Neural cell (in vitro differentiated cells): ENCODE data around the gene KLF5. TPM values are rescaled to one million over a fixed set of nuclear protein-coding genes. Genes with fewer than 3 reads are reported as not detected.

Source experiments
- H2AFZ ChIP-seq: fragments of 200-600, 300-800 bp; sonication (generic), shearing (Covaris generic); 2 replicates; pipeline ENCODE4 v1.6.0; 2014; ENCODE audit warnings: low read depth, mild to moderate bottlenecking, antibody characterized with exemption, low read length, moderate library complexity
- H3F3A ChIP-seq: fragments of 200-600 bp; shearing (Covaris generic); 2 replicates; pipeline ENCODE4 v1.6.1; 2016; ENCODE audit warnings: mild to moderate bottlenecking, moderate library complexity, mixed read lengths, antibody characterized with exemption, low read length; ENCODE audit not compliant: insufficient read depth, poor library complexity, severe bottlenecking
- H3K27ac ChIP-seq: fragments of 200-600, 300-800 bp; sonication (generic), shearing (Covaris generic); 2 replicates; pipeline ENCODE4 v1.5.1; 2014; ENCODE audit warnings: mild to moderate bottlenecking, low read length, moderate library complexity
- H3K27me3 ChIP-seq: fragments of 300-800, 200-600 bp; sonication (generic), shearing (Covaris generic); 2 replicates; pipeline ENCODE4 v1.6.0; 2014; ENCODE audit warnings: mild to moderate bottlenecking, low read depth, low read length, moderate library complexity; ENCODE audit not compliant: insufficient read depth
- H3K36me3 ChIP-seq: fragments of 300-800, 200-600 bp; sonication (generic), shearing (Covaris generic); 2 replicates; pipeline ENCODE4 v1.5.1; 2014; ENCODE audit warnings: mild to moderate bottlenecking, antibody characterized with exemption, low read length, moderate library complexity; ENCODE audit not compliant: insufficient read depth
- H3K4me2 ChIP-seq: fragments of 300-800, 200-600 bp; sonication (generic), shearing (Covaris generic); 2 replicates; pipeline ENCODE4 v1.6.0; 2014; ENCODE audit warnings: mild to moderate bottlenecking, low read length
- H3K4me3 ChIP-seq: fragments of 300-800, 200-600 bp; sonication (generic), shearing (Covaris generic); 2 replicates; pipeline ENCODE4 v1.5.1; 2014; ENCODE audit warnings: mild to moderate bottlenecking, low read length, moderate library complexity
- H3K79me2 ChIP-seq: fragments of 200-600 bp; shearing (Covaris generic); replicated peaks from 2 replicates; pipeline ENCODE4 v1.6.0; 2014; ENCODE audit warnings: mild to moderate bottlenecking, low read length, moderate library complexity; ENCODE audit not compliant: insufficient read depth
- H3K9ac ChIP-seq: fragments of 300-800, 200-600 bp; sonication (generic), shearing (Covaris generic); 2 replicates; pipeline ENCODE4 v1.6.1; 2016; ENCODE audit warnings: mild to moderate bottlenecking, low read length, mixed read lengths
- H3K9me2 ChIP-seq: fragments of 200-600 bp; shearing (Covaris generic); 2 replicates; pipeline ENCODE4 v1.6.1; 2016; ENCODE audit warnings: mild to moderate bottlenecking, low read length, mixed read lengths; ENCODE audit not compliant: insufficient read depth
- H3K9me3 ChIP-seq: fragments of 200-600, 300-800 bp; sonication (generic), shearing (Covaris generic); 2 replicates; pipeline ENCODE4 v1.6.1; 2016; ENCODE audit warnings: mild to moderate bottlenecking, mixed run types, low read length, moderate library complexity, mixed read lengths
- H4K20me1 ChIP-seq: fragments of 200-600 bp; shearing (Covaris generic); 2 replicates; pipeline ENCODE4 v1.6.1; 2016; ENCODE audit warnings: mild to moderate bottlenecking, mixed run types; ENCODE audit not compliant: insufficient read depth
- EP300 ChIP-seq: fragments of 450-650 bp; conservative IDR thresholded peaks from 2 replicates; pipeline ENCODE4 v1.6.1; 2014; ENCODE audit warnings: antibody characterized with exemption, mild to moderate bottlenecking, moderate library complexity; ENCODE audit not compliant: poor library complexity, severe bottlenecking
- EZH2 ChIP-seq: fragments of 200-600, 300-800 bp; shearing (Covaris generic), sonication (generic); IDR thresholded peaks from 2 replicates; pipeline ENCODE4 v1.6.1; 2014; ENCODE audit warnings: antibody characterized with exemption, low read length, borderline replicate concordance, mild to moderate bottlenecking; ENCODE audit not compliant: insufficient read depth, poor library complexity, severe bottlenecking
- MXI1 ChIP-seq: fragments of 450-650 bp; conservative IDR thresholded peaks from 2 replicates; pipeline ENCODE4 v1.6.1; 2014; ENCODE audit warnings: antibody characterized with exemption, mild to moderate bottlenecking; ENCODE audit not compliant: poor library complexity, severe bottlenecking
- POLR2AphosphoS5 ChIP-seq: IDR thresholded peaks from 2 replicates; pipeline ENCODE4 v1.6.1; 2012
- RAD21 ChIP-seq: fragments of 450-650 bp; conservative IDR thresholded peaks from 2 replicates; pipeline ENCODE4 v1.6.1; 2014; ENCODE audit warnings: antibody characterized with exemption, mild to moderate bottlenecking, moderate library complexity
- SMC3 ChIP-seq: fragments of 450-650 bp; conservative IDR thresholded peaks from 2 replicates; pipeline ENCODE4 v1.6.1; 2014; ENCODE audit warnings: antibody characterized with exemption, mild to moderate bottlenecking, moderate library complexity; ENCODE audit not compliant: poor library complexity
- TAF1 ChIP-seq: IDR thresholded peaks from 2 replicates; pipeline ENCODE4 v1.6.1; 2012; ENCODE audit warnings: low read depth
- polyA plus RNA-seq: library from polyadenylated mRNA; depleted of rRNA; stranded (reverse); fragments of >200 nt; gene quantifications from 2 replicates; pipeline ENCODE4 v1.2.3, GENCODE V29; 2014
- TF ChIP-seq, protein P1 (sequence below): IDR thresholded peaks from 2 replicates; pipeline ENCODE4 v1.6.1; 2012; ENCODE audit warnings: borderline replicate concordance
- TF ChIP-seq, protein P2 (sequence below): fragments of 450-650 bp; IDR thresholded peaks from 2 replicates; pipeline ENCODE4 v1.5.1; 2014; ENCODE audit warnings: antibody characterized with exemption, mild to moderate bottlenecking, moderate library complexity; ENCODE audit not compliant: poor library complexity, severe bottlenecking

Gene KLF5
- polyA plus RNA-seq, 1 donor from 2014 or later = 0.26 TPM

DNA sequence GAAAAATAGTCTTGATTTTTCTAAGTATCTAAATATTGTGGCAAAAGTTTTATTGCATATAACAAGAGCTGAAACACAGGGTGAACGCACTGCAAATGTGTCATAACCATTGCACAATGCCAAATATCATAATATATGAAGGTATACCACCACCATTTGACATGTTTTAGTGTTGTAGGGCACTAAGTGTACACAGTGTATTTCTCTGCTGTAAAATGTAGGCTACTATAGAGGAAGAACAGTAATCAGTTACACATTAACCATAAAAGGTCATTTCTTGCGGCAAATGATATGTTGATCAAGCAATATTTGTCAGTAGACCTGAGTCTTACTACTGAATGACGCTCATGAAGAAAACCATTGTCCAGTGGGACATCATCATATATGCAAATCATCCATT lies 18.3 kb upstream of the KLF5 start:
- no peaks in the 10 kb centered on the region for H3K27me3 ChIP-seq
- no peaks in the 10 kb centered on the region for H3K9me2 ChIP-seq
- H3K9me3 ChIP-seq = no peaks in the 10 kb centered on the region
- H3F3A ChIP-seq = no peaks in the 10 kb centered on the region
- TF ChIP-seq SMC3 = no peak
- no peak for TF ChIP-seq POLR2AphosphoS5
- TF ChIP-seq EZH2 = no peak
- TF ChIP-seq TAF1 = no peak
- no peak for TF ChIP-seq MXI1
- TF ChIP-seq RAD21 = no peak
- no peak for TF ChIP-seq EP300
- TF ChIP-seq, protein P1, sequence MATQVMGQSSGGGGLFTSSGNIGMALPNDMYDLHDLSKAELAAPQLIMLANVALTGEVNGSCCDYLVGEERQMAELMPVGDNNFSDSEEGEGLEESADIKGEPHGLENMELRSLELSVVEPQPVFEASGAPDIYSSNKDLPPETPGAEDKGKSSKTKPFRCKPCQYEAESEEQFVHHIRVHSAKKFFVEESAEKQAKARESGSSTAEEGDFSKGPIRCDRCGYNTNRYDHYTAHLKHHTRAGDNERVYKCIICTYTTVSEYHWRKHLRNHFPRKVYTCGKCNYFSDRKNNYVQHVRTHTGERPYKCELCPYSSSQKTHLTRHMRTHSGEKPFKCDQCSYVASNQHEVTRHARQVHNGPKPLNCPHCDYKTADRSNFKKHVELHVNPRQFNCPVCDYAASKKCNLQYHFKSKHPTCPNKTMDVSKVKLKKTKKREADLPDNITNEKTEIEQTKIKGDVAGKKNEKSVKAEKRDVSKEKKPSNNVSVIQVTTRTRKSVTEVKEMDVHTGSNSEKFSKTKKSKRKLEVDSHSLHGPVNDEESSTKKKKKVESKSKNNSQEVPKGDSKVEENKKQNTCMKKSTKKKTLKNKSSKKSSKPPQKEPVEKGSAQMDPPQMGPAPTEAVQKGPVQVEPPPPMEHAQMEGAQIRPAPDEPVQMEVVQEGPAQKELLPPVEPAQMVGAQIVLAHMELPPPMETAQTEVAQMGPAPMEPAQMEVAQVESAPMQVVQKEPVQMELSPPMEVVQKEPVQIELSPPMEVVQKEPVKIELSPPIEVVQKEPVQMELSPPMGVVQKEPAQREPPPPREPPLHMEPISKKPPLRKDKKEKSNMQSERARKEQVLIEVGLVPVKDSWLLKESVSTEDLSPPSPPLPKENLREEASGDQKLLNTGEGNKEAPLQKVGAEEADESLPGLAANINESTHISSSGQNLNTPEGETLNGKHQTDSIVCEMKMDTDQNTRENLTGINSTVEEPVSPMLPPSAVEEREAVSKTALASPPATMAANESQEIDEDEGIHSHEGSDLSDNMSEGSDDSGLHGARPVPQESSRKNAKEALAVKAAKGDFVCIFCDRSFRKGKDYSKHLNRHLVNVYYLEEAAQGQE = no peak
- no peaks in the 10 kb centered on the region for H3K36me3 ChIP-seq
- no peak overlapping the region for H3K4me2 ChIP-seq
- no peak overlapping the region for H3K9ac ChIP-seq
- H4K20me1 ChIP-seq = no peaks in the 10 kb centered on the region
- H3K79me2 ChIP-seq = no peaks in the 10 kb centered on the region
- H3K4me3 ChIP-seq = no peak overlapping the region
- H2AFZ ChIP-seq = no peak overlapping the region
- no peak overlapping the region for H3K27ac ChIP-seq

DNA sequence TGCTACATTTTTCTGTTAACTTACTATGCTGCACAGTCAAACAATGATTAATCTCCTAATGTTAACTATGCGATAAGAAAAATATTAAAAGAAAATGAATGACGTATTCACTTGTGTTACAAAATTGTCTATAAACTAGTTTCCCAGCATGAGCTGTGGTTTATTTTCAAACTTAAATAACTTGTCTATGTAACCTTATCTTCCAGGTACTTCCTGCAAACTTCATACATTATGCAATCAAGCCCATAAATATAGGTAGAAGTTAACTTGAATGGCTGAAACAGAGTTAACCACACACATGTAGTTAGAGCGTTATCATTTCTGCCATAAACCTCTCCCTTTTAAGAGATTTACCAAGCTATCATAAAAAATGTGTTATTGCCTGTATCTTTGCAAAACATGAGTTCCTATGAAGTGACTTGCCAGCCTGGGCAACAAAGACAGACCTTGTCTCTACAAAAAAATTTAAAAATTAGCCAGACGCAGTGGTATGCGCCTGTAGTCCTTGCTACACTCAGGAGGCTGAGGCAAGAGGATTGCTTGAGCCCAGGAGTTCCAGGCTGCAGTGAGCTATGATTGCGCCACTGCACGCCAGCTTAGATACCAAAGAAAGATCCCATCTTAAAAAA lies 17.7 kb upstream of the KLF5 start:
- Histone ChIP-seq H3K9me3 (no peaks in the 10 kb centered on the region), H2AFZ (no peak overlapping the region), H3K9ac (no peak overlapping the region), H3K79me2 (no peaks in the 10 kb centered on the region), H3K4me3 (no peak overlapping the region), H4K20me1 (no peaks in the 10 kb centered on the region), H3K36me3 (no peaks in the 10 kb centered on the region), H3K4me2 (no peak overlapping the region), H3F3A (no peaks in the 10 kb centered on the region), H3K9me2 (no peaks in the 10 kb centered on the region), H3K27ac (no peak overlapping the region), H3K27me3 (no peaks in the 10 kb centered on the region)
- TF ChIP-seq RAD21 (no peak), SMC3 (no peak), TAF1 (no peak), EZH2 (no peak), MXI1 (no peak), EP300 (no peak), POLR2AphosphoS5 (no peak)
- TF ChIP-seq, protein P1 = no peak
- TF ChIP-seq, protein P2, sequence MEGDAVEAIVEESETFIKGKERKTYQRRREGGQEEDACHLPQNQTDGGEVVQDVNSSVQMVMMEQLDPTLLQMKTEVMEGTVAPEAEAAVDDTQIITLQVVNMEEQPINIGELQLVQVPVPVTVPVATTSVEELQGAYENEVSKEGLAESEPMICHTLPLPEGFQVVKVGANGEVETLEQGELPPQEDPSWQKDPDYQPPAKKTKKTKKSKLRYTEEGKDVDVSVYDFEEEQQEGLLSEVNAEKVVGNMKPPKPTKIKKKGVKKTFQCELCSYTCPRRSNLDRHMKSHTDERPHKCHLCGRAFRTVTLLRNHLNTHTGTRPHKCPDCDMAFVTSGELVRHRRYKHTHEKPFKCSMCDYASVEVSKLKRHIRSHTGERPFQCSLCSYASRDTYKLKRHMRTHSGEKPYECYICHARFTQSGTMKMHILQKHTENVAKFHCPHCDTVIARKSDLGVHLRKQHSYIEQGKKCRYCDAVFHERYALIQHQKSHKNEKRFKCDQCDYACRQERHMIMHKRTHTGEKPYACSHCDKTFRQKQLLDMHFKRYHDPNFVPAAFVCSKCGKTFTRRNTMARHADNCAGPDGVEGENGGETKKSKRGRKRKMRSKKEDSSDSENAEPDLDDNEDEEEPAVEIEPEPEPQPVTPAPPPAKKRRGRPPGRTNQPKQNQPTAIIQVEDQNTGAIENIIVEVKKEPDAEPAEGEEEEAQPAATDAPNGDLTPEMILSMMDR = no peak
